HepG2 (cell line): ENCODE data around the gene RNASE13. TPM values are rescaled to one million over a fixed set of nuclear protein-coding genes. Genes with fewer than 3 reads are reported as not detected.

ENCODE experiments used
- ATAC-seq: fragments of 200-7000 bp; cut with Tn5 transposase; 3 replicates; pipeline ENCODE4 v1.9.1; 2020; ENCODE audit warnings: mild to moderate bottlenecking, moderate library complexity
- BruUV-seq: library from RNA; stranded (reverse); fragments of 400-500 nt; replicated peaks from 2 replicates; lab custom pipeline; 2021; lab: Mats Ljungman, UMichigan
- CTCF ChIA-PET: fragments of 300-600 bp; formaldehyde crosslinking; extraction: SDS; loops from one replicate; lab custom pipeline; 2021; ENCODE audit warnings: low total read pairs, inconsistent platforms, low intra/inter-chr PET ratio; lab: Yijun Ruan, JAX
- POLR2A ChIA-PET: fragments of 350-600 bp; sonication (Branson Sonifier 250); formaldehyde crosslinking; loops from one replicate; lab custom pipeline; 2020; ENCODE audit warnings: antibody characterized with exemption, inconsistent platforms; lab: Yijun Ruan, JAX
- DNase-seq: peaks from one replicate; pipeline ENCODE4 v3.0.0-alpha.2; 2015; ENCODE audit warnings: low spot score
- FAIRE-seq: peaks from 3 replicates; lab custom pipeline; 2011; peaks lifted over from hg19 to GRCh38; lab: Jason Lieb, UNC
- H2AFZ ChIP-seq: one replicate; pipeline ENCODE4 v1.6.1; 2011; ENCODE audit warnings: low read length, inconsistent platforms
- H3K27ac ChIP-seq: fragments of 300-600 bp; 3 replicates; pipeline ENCODE4 v1.8.0; 2011; ENCODE audit warnings: mixed run types, mild to moderate bottlenecking, mixed read lengths, low read length, inconsistent platforms; ENCODE audit not compliant: insufficient read depth; ENCODE audit errors: extremely low read length
- H3K27me3 ChIP-seq, 2 experiments: fragments of 200-600 bp in 1 of 2; 2 replicates in 1 of 2; 3 replicates in 1 of 2; pipeline versions ENCODE4 v1.6.0 to v1.8.0; 2011; ENCODE audit warnings: low read length in 2 of 2, mild to moderate bottlenecking in 2 of 2, moderate library complexity in 2 of 2, inconsistent platforms in 1 of 2; ENCODE audit not compliant: insufficient read depth in 2 of 2, control insufficient read depth in 1 of 2
- H3K36me3 ChIP-seq, 2 experiments: fragments of 200-600 bp in 1 of 2; replicated peaks in 1 of 2; 2 replicates in 1 of 2; 3 replicates in 1 of 2; pipeline versions ENCODE4 v1.5.1 to v1.8.0; 2011; ENCODE audit warnings: low read length in 2 of 2, inconsistent platforms in 1 of 2; ENCODE audit not compliant: insufficient read depth in 2 of 2, control insufficient read depth in 1 of 2
- H3K4me1 ChIP-seq: 2 replicates; pipeline ENCODE4 v1.5.1; 2012; ENCODE audit warnings: low read length, inconsistent platforms; ENCODE audit not compliant: insufficient read depth
- H3K4me2 ChIP-seq: 2 replicates; pipeline ENCODE4 v1.6.0; 2011; ENCODE audit warnings: low read depth, low read length, inconsistent platforms
- H3K4me3 ChIP-seq, 3 experiments: fragments of 200-600 bp in 1 of 3; sonication (generic), shearing (Covaris generic) in 1 of 3; replicated peaks in 1 of 3; 2 replicates each; pipeline ENCODE4 v1.5.1; 2011 to 2016; ENCODE audit warnings: low read length in 3 of 3, inconsistent platforms in 2 of 3, low read depth in 2 of 3, mild to moderate bottlenecking in 2 of 3, control low read depth in 1 of 3, mixed read lengths in 1 of 3; ENCODE audit not compliant: insufficient read depth in 1 of 3
- H3K79me2 ChIP-seq: one replicate; pipeline ENCODE4 v1.6.1; 2011; ENCODE audit warnings: low read length, inconsistent platforms; ENCODE audit not compliant: insufficient read depth
- H3K9ac ChIP-seq: 2 replicates; pipeline ENCODE4 v1.6.0; 2011; ENCODE audit warnings: mild to moderate bottlenecking, low read depth, low read length, inconsistent platforms; ENCODE audit not compliant: insufficient read depth
- H3K9me3 ChIP-seq: 2 replicates; pipeline ENCODE4 v1.5.1; 2012; ENCODE audit warnings: mild to moderate bottlenecking, low read length
- H4K20me1 ChIP-seq: 2 replicates; pipeline ENCODE4 v1.6.0; 2011; ENCODE audit warnings: inconsistent platforms, mild to moderate bottlenecking, low read length, moderate library complexity; ENCODE audit not compliant: insufficient read depth
- AGO2 ChIP-seq: fragments of 200-400 bp; formaldehyde crosslinking; optimal IDR thresholded peaks from 2 replicates; pipeline ENCODE3; 2017; ENCODE audit warnings: mild to moderate bottlenecking, low read depth, low read length, moderate library complexity
- GATAD2A ChIP-seq: IDR thresholded peaks from 2 replicates; pipeline ENCODE4 v1.6.1; 2016
- HNF4A ChIP-seq: sonication (generic); formaldehyde crosslinking; IDR thresholded peaks from 2 replicates; pipeline ENCODE4 v1.4.0; 2020; ENCODE audit warnings: missing genetic modification reagents
- NFE2L2 ChIP-seq: fragments of 150-350 bp; IDR thresholded peaks from 2 replicates; pipeline ENCODE4 v1.6.1; 2014; ENCODE audit warnings: low read length
- RBM39 ChIP-seq: fragments of 200-400 bp; formaldehyde crosslinking; IDR thresholded peaks from one replicate; pipeline ENCODE4 v1.6.1; 2018; ENCODE audit warnings: antibody characterized with exemption, mild to moderate bottlenecking, low read depth, low read length; ENCODE audit not compliant: poor library complexity, severe bottlenecking
- RXRB ChIP-seq: IDR thresholded peaks from 2 replicates; pipeline ENCODE4 v1.6.1; 2016; ENCODE audit warnings: borderline replicate concordance, missing genetic modification reagents, missing compliant biosample characterization
- ZEB1 ChIP-seq: IDR thresholded peaks from 2 replicates; pipeline ENCODE4 v1.6.1; 2012; ENCODE audit warnings: mild to moderate bottlenecking, low read depth, inconsistent platforms; ENCODE audit not compliant: insufficient replicate concordance
- ZIK1 ChIP-seq: sonication (generic); formaldehyde crosslinking; IDR thresholded peaks from 2 replicates; pipeline ENCODE4 v1.5.0; 2020; ENCODE audit warnings: mild to moderate bottlenecking, low read depth, missing genetic modification reagents, borderline replicate concordance
- ZNF207 ChIP-seq: fragments of 450-650 bp; IDR thresholded peaks from 2 replicates; pipeline ENCODE4 v1.6.1; 2016; ENCODE audit warnings: antibody characterized with exemption, borderline replicate concordance
- ZNF256 ChIP-seq: sonication (generic); formaldehyde crosslinking; conservative IDR thresholded peaks from 2 replicates; pipeline ENCODE4 v1.4.0; 2020; ENCODE audit warnings: missing genetic modification reagents
- WGBS: methylation state at CpG from one replicate; pipeline ENCODE4 v1.1.6; 2017; ENCODE audit warnings: low lambda C conversion rate; 5-methylcytosine and 5-hydroxymethylcytosine counted together
- in situ Hi-C: cut with HindIII; loops from 2 replicates; pipeline ENCODE4 v1.10.0; 2017; ENCODE audit warnings: low pct_unique_long_range_greater_than_20kb; ENCODE audit not compliant: extremely low pct_ligation_motif_present
- intact Hi-C: fragments of 100-400 bp; cut with micrococcal nuclease; formaldehyde crosslinking; loops from one replicate; pipeline ENCODE4 v1.10.0; 2022; ENCODE audit not compliant: unreplicated experiment
- polyA plus RNA-seq, 8 experiments: library from polyadenylated mRNA; depleted of rRNA in 3 of 8; stranded (reverse) in 7 of 8; unstranded in 1 of 8; fragments of >200 nt; fragmentation: Illumina TruSeq in 4 of 8; extraction: Trizol in 4 of 8; gene quantifications; 2 replicates each; pipeline versions ENCODE4 v1.2.1 to v1.2.3, GENCODE V29; 2011 to 2016; ENCODE audit warnings: low read depth in 4 of 8, missing spikeins in 1 of 8, mixed read lengths in 1 of 8; ENCODE audit not compliant: insufficient read depth in 1 of 8
- total RNA-seq, 5 experiments: library from RNA; depleted of rRNA; stranded (reverse); fragments of >200 nt; fragmentation: Illumina TruSeq; extraction: Trizol; gene quantifications; 2 replicates each; pipeline ENCODE4 v1.2.3, GENCODE V29; 2016; ENCODE audit warnings: low read depth in 1 of 5
- TF ChIP-seq, protein P1 (sequence below): sonication (generic); formaldehyde crosslinking; IDR thresholded peaks from 2 replicates; pipeline ENCODE4 v1.4.0; 2020; ENCODE audit warnings: missing genetic modification reagents
- TF ChIP-seq, protein P2 (sequence below): sonication (generic); formaldehyde crosslinking; IDR thresholded peaks from 2 replicates; pipeline ENCODE4 v1.8.0; 2022; ENCODE audit warnings: mild to moderate bottlenecking, missing genetic modification reagents, borderline replicate concordance
- TF ChIP-seq, protein P3 (sequence below): sonication (generic); formaldehyde crosslinking; IDR thresholded peaks from 2 replicates; pipeline ENCODE4 v1.8.1; 2022; ENCODE audit warnings: low read depth, mild to moderate bottlenecking, missing genetic modification reagents

The RNASE13 gene
- total and polyA plus RNA-seq, 2 of the 13 experiments (the other 11 are each of a cell fraction or from before 2014, with no cell fraction given): 1.0 TPM; not detected in 1

DNA sequence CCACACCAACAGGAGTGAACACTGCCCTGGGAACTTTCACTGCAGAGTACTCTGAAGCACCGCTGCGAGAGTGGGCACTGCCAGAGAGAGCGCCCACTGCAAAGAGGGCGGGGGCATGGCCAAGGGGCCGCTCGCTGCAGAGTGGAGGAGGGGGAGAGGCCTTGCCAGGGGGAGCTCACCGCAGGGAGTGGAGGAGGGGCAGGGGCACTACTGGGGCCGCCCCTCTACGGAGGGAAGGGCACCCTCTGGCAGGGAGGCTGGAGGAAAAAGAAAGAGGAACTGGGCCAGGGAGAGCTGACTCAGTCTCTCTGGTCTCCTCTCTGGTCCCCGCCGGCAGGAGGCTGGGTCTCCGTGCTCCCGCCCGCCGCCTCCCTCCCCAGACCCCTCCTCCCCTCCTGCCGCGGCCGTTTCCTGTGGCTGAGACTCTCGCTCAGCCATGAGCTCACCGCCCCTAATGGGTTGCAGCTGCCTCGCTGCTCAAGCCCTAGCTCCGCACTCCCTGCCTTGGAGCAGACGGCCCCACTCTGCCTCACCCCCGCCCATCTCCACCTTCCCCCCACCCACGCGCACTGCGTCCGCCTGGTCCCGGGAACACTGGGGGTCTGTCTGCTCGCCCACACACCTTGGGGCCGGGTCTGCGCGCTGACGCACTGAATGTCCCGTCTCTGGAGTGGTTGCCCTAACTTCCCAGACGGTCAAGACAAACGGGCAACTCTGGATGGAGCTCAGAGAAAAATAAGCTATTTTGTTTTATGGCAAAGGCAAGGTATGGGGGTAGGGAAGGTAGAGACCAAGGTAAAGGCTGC is 36.8 kb upstream of the RNASE13 start (continued):
- TF ChIP-seq AGO2 (no peak), GATAD2A (CRISPR knock-in tag) (peak; percentile 44; the same call in 1 of the 2 replicates), ZIK1 (CRISPR knock-in tag) (no peak), HNF4A (CRISPR knock-in tag) (no peak)
- TF ChIP-seq, protein P1, sequence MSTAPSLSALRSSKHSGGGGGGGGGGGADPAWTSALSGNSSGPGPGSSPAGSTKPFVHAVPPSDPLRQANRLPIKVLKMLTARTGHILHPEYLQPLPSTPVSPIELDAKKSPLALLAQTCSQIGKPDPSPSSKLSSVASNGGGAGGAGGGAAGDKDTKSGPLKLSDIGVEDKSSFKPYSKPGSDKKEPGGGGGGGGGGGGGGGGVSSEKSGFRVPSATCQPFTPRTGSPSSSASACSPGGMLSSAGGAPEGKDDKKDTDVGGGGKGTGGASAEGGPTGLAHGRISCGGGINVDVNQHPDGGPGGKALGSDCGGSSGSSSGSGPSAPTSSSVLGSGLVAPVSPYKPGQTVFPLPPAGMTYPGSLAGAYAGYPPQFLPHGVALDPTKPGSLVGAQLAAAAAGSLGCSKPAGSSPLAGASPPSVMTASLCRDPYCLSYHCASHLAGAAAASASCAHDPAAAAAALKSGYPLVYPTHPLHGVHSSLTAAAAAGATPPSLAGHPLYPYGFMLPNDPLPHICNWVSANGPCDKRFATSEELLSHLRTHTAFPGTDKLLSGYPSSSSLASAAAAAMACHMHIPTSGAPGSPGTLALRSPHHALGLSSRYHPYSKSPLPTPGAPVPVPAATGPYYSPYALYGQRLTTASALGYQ: no peak
- TF ChIP-seq, protein P2, sequence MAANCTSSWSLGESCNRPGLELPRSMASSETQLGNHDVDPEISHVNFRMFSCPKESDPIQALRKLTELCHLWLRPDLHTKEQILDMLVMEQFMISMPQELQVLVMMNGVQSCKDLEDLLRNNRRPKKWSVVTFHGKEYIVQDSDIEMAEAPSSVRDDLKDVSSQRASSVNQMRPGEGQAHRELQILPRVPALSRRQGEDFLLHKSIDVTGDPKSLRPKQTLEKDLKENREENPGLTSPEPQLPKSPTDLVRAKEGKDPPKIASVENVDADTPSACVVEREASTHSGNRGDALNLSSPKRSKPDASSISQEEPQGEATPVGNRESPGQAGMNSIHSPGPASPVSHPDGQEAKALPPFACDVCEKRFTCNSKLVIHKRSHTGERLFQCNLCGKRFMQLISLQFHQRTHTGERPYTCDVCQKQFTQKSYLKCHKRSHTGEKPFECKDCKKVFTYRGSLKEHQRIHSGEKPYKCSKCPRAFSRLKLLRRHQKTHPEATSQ: no peak
- TF ChIP-seq, all 625 proteins: peak for 106

DNA sequence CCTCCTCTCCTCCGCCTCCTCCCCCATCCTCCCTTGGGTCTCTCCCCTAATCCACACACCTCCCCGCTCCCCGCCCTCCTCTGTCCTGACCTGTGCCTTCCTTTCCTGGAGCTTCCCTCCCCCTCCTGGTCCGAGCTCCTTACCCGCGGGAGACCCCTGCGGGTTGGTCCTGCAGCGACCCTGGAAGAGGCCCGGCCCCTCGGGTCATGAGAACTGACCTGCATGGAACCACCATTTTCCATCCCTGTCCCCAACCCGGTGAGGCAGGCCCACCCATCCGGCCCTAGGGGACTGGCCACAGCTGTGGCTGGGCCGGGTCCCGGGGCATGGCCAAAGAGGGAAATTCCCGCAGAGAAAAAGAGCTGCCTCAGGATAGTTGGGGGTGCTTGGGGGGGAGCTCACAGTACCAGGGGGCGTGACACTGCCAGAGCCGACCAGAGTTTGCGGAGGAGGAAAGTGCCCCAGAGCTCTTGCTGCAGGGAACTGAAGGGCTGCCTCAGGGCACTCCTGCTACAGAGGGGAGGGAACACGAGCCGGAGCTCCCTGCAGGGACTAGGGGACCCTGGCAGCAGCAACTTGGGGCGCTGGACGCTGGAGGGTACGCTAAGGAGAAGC is 36.1 kb upstream of the RNASE13 start:
- H3K79me2 ChIP-seq: peaks cover 6% of the 10 kb centered on the region
- FAIRE-seq: no peak
- WGBS: under 1% methylated on average over 19 of the region's 23 CpGs
- 0 out of 2 replicates have a peak, but pooled peaks have one; percentile 4 for TF ChIP-seq NFE2L2
- peak; percentile 18 for TF ChIP-seq RBM39
- 0 out of 2 replicates have a peak, but pooled peaks have one; percentile 59 for TF ChIP-seq ZNF256 (CRISPR knock-in tag)
- TF ChIP-seq, protein P3, sequence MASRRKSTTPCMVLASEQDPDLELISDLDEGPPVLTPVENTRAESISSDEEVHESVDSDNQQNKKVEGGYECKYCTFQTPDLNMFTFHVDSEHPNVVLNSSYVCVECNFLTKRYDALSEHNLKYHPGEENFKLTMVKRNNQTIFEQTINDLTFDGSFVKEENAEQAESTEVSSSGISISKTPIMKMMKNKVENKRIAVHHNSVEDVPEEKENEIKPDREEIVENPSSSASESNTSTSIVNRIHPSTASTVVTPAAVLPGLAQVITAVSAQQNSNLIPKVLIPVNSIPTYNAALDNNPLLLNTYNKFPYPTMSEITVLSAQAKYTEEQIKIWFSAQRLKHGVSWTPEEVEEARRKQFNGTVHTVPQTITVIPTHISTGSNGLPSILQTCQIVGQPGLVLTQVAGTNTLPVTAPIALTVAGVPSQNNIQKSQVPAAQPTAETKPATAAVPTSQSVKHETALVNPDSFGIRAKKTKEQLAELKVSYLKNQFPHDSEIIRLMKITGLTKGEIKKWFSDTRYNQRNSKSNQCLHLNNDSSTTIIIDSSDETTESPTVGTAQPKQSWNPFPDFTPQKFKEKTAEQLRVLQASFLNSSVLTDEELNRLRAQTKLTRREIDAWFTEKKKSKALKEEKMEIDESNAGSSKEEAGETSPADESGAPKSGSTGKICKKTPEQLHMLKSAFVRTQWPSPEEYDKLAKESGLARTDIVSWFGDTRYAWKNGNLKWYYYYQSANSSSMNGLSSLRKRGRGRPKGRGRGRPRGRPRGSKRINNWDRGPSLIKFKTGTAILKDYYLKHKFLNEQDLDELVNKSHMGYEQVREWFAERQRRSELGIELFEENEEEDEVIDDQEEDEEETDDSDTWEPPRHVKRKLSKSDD (CRISPR knock-in tag): no peak
- no peak for TF ChIP-seq ZEB1
- TF ChIP-seq ZNF207: no peak
- peak; percentile 62; the same call in 1 of the 2 replicates for TF ChIP-seq RXRB (CRISPR knock-in tag)

More for the DNA sequence above, 36.1 kb upstream of the RNASE13 start:
- peak overlapping the region; percentile 87 for H3K4me2 ChIP-seq
- ATAC-seq: peak; percentile 37
- in situ Hi-C loops: no loop called here
- peak overlapping the region; percentile 80 for H3K9ac ChIP-seq
- peak overlapping the region; percentile 77 for H3K27ac ChIP-seq
- no peak overlapping the region for H2AFZ ChIP-seq
- ChIA-PET CTCF (interaction anchor here (5.8 to 7.5 kb wide), 4 partner anchors 19 to 56 kb away, joined by 35 to 135 read pairs (median 60); no protein-coding TSS in a partner anchor), POLR2A (interaction anchor here (0.6 to 6.7 kb wide), 25 partner anchors 9 to 728 kb away, joined by 3 to 141 read pairs (median 13); partner anchors contain the start of genes NDRG2, PIP4P1, RNASE4 and RNASE8)
- H3K4me1 ChIP-seq: peaks cover 56% of the 10 kb centered on the region
- H3K4me3 ChIP-seq: peak overlapping the region; percentile 86 to 90 (median 87)
- peaks cover 9 to 17% of the 10 kb centered on the region in 2 experiments for H3K36me3 ChIP-seq
- DNase-seq: peak; percentile 69
- intact Hi-C loops: loop anchor here (1.0 kb wide), 1 partner anchor 56 kb away; no protein-coding TSS in a partner anchor
- no peaks in the 10 kb centered on the region for H4K20me1 ChIP-seq
- no peaks in the 10 kb centered on the region for H3K9me3 ChIP-seq
- H3K27me3 ChIP-seq: peaks cover 0 to 7% of the 10 kb centered on the region in 2 experiments; a peak in 1 of 5 replicates
- TSS peak; percentile 46 for BruUV-seq
